Lower lobe of right lung (tissue), 2 donors: Measurements from ENCODE around the gene CEP152. TPM values are rescaled to one million over a fixed set of nuclear protein-coding genes. Genes with fewer than 3 reads are reported as not detected.

ENCODE experiments used
- ATAC-seq, 2 donors: fragments of 200-7000 bp; cut with Tn5 transposase; one replicate each; pipeline ENCODE4 v1.9.1; 2020 to 2022; ENCODE audit warnings: mild to moderate bottlenecking in 2 of 2, moderate library complexity in 2 of 2
- DNase-seq: peaks from one replicate; pipeline ENCODE4 v3.0.0-alpha.2; 2020
- H3K27ac ChIP-seq: fragments of 200-600 bp; one replicate; pipeline ENCODE4 v1.8.0; 2022
- H3K27me3 ChIP-seq: fragments of 200-600 bp; one replicate; pipeline ENCODE4 v1.8.0; 2022; ENCODE audit warnings: low read depth
- H3K36me3 ChIP-seq: fragments of 200-600 bp; one replicate; pipeline ENCODE4 v1.8.0; 2022; ENCODE audit warnings: mild to moderate bottlenecking
- H3K4me1 ChIP-seq: fragments of 200-600 bp; one replicate; pipeline ENCODE4 v1.8.0; 2022
- H3K4me3 ChIP-seq: fragments of 200-600 bp; one replicate; pipeline ENCODE4 v1.8.0; 2022; ENCODE audit warnings: mild to moderate bottlenecking
- H3K9me3 ChIP-seq: fragments of 200-600 bp; one replicate; pipeline ENCODE4 v1.8.0; 2022
- intact Hi-C: fragments of 100-400 bp; cut with DNase I; formaldehyde crosslinking; loops from one replicate; pipeline ENCODE4 v1.11.0; 2022
- total RNA-seq: library from RNA; stranded (reverse); fragmentation: NEBNext Ultra II Directional; extraction: Animal tissue kit (Norgen Biotek cat#: 25700); gene quantifications from one replicate; pipeline ENCODE4 v1.2.1, GENCODE V29; 2021
- TF ChIP-seq, protein P1 (sequence below): fragments of 200-600 bp; IDR thresholded peaks from one replicate; pipeline ENCODE4 v1.8.0; 2022; ENCODE audit warnings: antibody characterized with exemption, mild to moderate bottlenecking
- donor health status: DM: no; HTN: yes; CAD: no; lungs with severe emphysema.

The CEP152 gene
- total RNA-seq, 1 donor from 2014 or later, result 6.5 TPM

DNA sequence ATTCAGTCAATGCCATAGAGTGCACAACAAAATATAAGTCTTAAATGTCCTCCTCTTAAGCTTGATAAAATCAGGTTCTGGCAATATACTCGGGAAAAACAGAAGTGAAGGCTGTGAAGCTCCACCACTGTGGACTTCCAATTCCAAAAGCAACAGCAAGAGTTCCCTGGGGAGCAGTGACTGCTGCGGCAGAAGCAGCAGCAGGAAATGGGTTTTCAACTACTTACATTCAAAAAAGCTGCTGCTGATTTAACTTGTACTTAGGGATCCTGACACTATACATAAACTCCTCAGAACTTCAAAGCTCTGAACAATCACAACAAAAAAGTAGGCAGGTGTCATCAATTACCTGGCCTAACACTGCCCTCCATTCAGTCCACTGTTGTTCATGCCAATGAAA is 4.7 kb downstream of the CEP152 start:
- TF ChIP-seq, protein P1, sequence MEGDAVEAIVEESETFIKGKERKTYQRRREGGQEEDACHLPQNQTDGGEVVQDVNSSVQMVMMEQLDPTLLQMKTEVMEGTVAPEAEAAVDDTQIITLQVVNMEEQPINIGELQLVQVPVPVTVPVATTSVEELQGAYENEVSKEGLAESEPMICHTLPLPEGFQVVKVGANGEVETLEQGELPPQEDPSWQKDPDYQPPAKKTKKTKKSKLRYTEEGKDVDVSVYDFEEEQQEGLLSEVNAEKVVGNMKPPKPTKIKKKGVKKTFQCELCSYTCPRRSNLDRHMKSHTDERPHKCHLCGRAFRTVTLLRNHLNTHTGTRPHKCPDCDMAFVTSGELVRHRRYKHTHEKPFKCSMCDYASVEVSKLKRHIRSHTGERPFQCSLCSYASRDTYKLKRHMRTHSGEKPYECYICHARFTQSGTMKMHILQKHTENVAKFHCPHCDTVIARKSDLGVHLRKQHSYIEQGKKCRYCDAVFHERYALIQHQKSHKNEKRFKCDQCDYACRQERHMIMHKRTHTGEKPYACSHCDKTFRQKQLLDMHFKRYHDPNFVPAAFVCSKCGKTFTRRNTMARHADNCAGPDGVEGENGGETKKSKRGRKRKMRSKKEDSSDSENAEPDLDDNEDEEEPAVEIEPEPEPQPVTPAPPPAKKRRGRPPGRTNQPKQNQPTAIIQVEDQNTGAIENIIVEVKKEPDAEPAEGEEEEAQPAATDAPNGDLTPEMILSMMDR, result no peak
- Histone ChIP-seq H3K27ac (no peak overlapping the region), H3K4me1 (peaks cover 8% of the 10 kb centered on the region), H3K36me3 (no peaks in the 10 kb centered on the region), H3K9me3 (no peaks in the 10 kb centered on the region), H3K4me3 (no peak overlapping the region), H3K27me3 (no peaks in the 10 kb centered on the region)
- ATAC-seq (no peak), DNase-seq (no peak)
- intact Hi-C loops, result no loop called here

DNA sequence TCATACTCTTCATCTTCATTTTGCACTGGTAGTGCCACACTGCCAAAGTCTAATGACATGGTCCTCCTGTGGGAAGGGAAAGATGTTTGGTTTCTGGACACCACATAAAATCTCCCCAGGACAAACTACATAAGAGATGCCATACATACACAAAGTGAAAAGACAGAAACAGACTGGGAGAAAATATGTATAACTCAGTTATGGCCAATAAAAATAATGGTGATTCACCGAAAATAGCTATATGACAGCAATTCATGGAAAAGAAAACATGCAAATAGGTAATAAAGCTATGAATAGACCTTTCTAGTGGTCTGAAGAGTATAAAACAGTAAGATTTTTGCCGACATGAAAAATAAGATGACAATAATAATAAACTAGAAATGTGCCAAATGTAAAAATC is 5.3 kb downstream of the CEP152 start:
- no peaks in the 10 kb centered on the region for H3K36me3 ChIP-seq
- no peak overlapping the region for H3K27ac ChIP-seq
- ATAC-seq, result no peak
- no peaks in the 10 kb centered on the region for H3K9me3 ChIP-seq
- no peaks in the 10 kb centered on the region for H3K27me3 ChIP-seq
- peaks cover 8% of the 10 kb centered on the region for H3K4me1 ChIP-seq
- no peak overlapping the region for H3K4me3 ChIP-seq
- no peak for DNase-seq
- TF ChIP-seq, protein P1, result no peak
- intact Hi-C loops, result no loop called here

DNA sequence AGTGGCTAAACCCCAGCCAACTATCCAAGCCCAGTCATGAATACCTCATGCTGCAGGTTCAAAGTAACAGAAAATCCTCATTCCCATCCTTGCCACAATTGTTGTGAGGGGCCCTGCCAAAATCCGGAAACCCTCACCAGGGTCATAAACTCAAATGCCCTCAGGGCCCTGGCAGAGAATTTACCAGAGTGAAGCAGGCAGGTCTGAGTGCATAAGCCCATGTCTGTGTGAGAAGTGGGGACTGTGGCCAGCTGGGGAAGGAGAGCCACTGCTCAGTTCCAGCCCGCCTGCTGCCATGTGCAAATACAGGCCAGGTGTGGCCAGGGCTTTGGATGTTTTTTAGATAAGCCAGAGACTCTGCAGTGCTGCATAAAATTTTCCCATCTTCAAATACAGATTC is 7.0 kb downstream of the CEP152 start:
- TF ChIP-seq, protein P1, result no peak
- no peak for ATAC-seq
- H3K9me3 ChIP-seq, result no peaks in the 10 kb centered on the region
- no peak overlapping the region for H3K27ac ChIP-seq
- no peaks in the 10 kb centered on the region for H3K36me3 ChIP-seq
- intact Hi-C loops, result no loop called here
- no peak for DNase-seq
- H3K4me3 ChIP-seq, result no peak overlapping the region
- H3K4me1 ChIP-seq, result no peaks in the 10 kb centered on the region
- no peaks in the 10 kb centered on the region for H3K27me3 ChIP-seq

DNA sequence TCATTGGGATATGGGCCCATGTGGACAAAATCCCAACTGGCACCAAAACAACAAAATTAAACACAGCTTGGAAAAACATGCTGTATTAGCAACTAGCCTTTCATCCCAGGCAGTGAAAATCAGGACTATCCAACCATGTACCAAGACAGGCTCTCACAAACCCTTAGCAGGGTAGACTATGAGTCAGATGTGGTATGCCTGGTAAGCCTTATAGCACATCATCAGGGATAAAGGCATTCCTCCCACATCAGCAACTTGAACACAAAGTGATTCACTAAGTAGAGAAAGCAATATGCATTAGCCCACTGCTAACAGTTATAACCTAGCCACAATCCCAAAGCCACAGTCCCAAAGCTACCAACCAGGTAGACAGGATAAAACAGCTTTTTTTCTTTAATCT is 8.0 kb downstream of the CEP152 start:
- Histone ChIP-seq H3K9me3 (no peaks in the 10 kb centered on the region), H3K36me3 (no peaks in the 10 kb centered on the region), H3K27me3 (no peaks in the 10 kb centered on the region), H3K27ac (no peak overlapping the region), H3K4me3 (no peak overlapping the region), H3K4me1 (no peaks in the 10 kb centered on the region)
- intact Hi-C loops, result no loop called here
- TF ChIP-seq, protein P1, result no peak
- DNase-seq (no peak), ATAC-seq (peak in 1 of 2 donors; percentile 32)

DNA sequence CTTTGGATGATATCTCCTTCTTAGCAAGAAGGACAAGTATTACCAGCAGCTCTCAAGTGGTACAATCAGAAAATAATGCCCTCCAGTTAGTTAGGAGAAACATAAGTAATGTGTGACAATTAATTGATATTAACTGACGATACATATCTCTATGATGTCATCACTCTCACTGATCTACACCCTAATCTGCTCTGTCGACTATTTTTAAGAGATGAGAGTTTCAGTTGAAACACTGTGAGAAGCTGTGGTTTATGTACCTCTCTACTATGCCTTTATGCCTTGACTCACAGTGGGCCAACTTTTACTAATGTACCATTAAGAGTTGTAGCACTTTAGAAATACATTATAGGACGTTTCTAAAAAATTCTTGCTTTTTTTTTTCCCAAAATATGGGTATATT is 8.6 kb downstream of the CEP152 start:
- no peaks in the 10 kb centered on the region for H3K36me3 ChIP-seq
- H3K27ac ChIP-seq, result no peak overlapping the region
- TF ChIP-seq, protein P1, result no peak
- DNase-seq (no peak), ATAC-seq (no peak)
- intact Hi-C loops, result no loop called here
- no peaks in the 10 kb centered on the region for H3K27me3 ChIP-seq
- no peak overlapping the region for H3K4me3 ChIP-seq
- no peaks in the 10 kb centered on the region for H3K9me3 ChIP-seq
- peaks cover 2% of the 10 kb centered on the region for H3K4me1 ChIP-seq
